HG02678 (cell line): ENCODE results near the gene ANGPTL2.

Experiments used
- ATAC-seq: cut with Tn5 transposase; IDR thresholded peaks from one replicate; pipeline ENCODE4 v1.9.1; 2021; ENCODE audit warnings: mild to moderate bottlenecking, moderate library complexity; ENCODE audit not compliant: unreplicated experiment

ANGPTL2 gene

GRCh38 chr9:127137640-127138360, 15.4 kb upstream of the ANGPTL2 start:
- ATAC-seq, result no peak

DNA sequence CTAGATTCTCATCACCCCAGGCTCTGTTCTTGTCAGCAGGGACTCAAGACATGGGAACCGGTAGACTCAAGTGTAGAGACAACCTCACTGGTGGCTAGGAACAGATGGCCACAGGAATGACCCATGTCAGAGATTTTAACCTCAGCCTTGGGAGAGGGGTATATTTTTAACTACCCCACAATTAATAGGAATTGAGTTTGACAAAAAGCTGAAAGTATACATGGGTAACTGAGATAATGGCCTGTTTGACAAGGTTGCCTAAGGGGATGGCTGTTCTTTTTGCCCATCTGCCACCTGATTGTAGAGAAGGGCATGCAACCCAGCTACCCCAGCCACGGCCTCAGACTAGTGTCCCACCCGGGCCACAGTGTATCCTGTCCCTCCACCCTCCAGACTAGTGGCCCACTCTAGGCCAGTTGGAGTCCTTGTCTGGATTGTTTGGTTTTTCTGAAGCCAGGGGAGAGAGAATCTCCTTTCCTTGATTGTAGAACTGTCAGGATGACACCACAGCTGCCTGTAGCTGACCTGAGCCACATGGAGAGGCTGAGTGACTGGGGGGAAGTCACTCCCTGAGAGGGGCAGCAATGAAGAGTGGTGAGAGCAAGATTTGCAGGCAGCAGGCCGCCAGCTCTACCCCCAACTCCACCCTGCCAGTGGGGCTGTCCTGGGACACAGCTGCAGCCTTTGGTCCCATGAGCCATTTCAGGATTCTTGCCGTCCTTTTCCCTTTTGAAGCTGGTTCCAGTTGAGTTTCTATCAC, 14.6 kb upstream of the ANGPTL2 start:
- ATAC-seq, result no peak

DNA sequence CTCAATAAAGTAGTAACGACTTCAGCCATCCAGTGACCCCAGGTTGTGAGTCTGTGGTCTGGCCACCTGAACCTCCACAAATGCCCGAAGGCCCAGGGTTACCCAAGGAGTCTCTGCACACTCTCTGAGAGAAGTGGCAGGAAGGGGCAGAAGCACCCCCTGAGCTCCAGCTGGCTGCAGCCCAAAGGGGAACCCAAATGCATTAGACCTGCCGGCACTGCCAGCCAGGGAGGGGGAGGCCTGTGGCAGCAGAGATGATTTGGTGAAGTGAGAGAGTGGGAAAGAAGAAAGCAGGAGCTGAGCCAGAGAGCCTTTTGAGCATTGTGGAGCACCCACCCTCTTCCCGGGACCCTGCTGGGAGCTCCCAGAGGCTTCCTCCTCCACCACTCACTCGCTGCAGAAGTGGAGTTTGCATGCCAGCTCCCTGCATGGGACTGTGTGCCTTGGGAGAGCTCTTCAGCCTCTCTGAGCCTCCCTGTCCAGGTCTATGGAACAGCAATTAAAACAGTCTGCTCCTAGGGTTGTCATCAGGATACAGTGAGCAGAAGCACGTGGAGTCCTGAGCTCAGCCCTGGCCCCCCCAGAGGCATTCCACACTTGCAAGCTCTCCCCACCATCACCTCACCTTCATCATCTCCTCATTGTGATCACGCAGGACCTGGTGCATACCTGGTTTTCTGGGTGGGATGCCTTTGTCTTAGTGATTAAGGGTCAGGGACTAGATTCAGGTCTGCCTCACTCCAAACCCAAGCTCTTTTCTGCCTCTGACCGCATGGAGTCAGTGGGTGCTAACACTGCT, 13.8 kb upstream of the ANGPTL2 start:
- no peak for ATAC-seq

- no peak for ATAC-seq
These were observed 12.8 kb upstream of the ANGPTL2 start for GRCh38 chr9:127135056-127135745.

DNA sequence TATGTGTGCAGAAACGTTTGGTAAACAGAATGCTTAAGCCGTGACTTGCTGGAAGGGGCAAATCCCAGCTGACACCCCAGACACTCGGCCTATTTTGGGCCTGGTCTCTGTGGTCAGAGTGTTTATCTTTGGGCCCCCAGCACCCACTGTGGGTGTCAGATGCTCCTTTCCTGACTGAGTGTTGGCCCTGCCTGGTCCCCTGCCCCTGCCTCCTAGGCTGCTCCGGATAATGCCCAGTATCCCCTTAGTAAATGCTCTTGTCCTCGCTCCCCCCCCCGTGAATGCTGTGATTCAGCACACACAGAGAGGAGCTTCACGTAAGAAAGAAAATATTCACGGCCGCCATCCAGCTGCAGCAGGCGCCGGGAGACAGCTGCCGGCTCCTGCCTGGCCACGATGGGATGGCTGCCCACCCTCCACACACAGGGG, 11.3 kb upstream of the ANGPTL2 start:
- no peak for ATAC-seq

- ATAC-seq, result no peak
These were observed 10.6 kb upstream of the ANGPTL2 start for GRCh38 chr9:127132921-127133647.

- no peak for ATAC-seq
These were observed 9.9 kb upstream of the ANGPTL2 start for GRCh38 chr9:127132375-127132774.

GRCh38 chr9:127131871-127132270, 9.4 kb upstream of the ANGPTL2 start:
- ATAC-seq, result no peak

- no peak for ATAC-seq
These were observed 8.5 kb upstream of the ANGPTL2 start for GRCh38 chr9:127130661-127131538.

DNA sequence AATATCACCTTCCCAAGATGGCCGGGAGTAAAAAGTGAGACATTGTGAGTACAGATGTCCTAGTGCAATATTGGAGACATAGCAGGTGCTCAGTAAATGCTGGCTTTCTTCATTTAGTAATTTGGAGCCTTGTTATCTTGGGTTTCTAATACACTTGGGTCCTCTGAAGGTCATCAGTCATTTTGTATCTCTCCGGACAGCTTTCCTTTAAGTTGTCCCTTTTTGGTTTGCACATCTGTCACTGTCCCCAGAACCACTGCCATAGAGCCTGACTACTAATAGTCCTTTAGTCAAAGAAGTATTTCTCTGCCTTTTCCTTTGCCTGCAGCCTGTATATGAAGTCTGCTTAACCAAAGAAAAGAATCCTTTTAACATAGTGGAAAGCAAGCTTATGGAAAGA, 7.8 kb upstream of the ANGPTL2 start:
- ATAC-seq, result no peak

- no peak for ATAC-seq
These were observed 7.3 kb upstream of the ANGPTL2 start for GRCh38 chr9:127129718-127130085.

- ATAC-seq, result no peak
These were observed 6.8 kb upstream of the ANGPTL2 start for GRCh38 chr9:127129073-127129717.

DNA sequence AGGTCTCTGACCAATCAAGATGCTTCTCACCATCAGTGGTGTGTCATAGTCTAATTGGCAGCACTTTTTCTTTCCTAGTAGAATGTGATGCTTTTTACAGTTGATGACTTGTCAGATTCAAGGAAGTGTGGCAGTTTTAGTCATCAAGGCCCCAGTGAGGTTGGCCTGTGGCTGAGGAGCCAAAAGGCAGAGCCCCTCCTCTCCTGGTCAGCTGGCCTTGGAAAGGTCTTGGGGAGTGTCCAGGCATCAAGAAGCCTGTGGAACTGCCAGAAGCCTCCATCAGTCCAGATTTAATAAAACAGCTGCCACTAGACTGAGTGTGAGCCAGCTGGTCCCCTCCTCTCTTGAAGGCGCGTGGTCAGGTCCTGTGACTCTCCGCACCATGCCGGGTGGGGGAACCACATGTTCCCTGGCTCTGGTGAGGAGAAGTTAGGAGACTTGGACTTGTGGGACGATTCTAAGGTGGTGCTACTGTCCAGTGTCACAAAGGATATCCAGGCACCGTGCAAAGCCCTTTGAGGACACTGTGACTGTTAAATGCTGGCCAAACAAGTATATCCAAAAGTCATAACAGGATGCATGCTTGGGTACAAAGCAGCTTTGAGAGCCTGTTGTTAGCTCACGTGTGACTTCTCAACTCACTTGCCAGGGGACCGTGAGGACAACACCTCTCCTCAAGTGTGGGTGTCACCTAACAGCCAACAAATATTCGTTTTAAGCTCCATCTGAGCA, 6.1 kb upstream of the ANGPTL2 start:
- ATAC-seq, result no peak

DNA sequence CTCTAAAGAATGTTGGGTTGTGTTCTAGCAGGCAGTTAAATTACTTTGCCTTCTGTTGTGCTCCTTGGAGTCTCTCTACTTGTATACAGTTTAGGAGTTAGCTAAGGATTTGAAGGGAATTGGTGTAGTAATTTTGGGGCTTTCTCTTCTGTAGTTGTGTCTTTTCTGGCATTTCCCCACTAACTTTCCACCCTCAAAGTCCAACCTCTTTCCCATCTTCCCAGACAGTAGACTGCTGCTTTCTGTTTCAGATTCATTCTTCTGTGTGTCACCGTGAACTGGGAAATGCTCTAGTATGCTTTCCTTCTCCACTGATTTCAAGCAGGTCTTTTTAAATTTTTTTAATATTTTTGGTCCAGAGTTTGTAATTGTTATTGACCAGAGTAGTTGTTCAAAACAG, 4.5 kb upstream of the ANGPTL2 start:
- ATAC-seq, result no peak

- ATAC-seq, result no peak
These were observed 2.4 kb upstream of the ANGPTL2 start for GRCh38 chr9:127124792-127125191.

DNA sequence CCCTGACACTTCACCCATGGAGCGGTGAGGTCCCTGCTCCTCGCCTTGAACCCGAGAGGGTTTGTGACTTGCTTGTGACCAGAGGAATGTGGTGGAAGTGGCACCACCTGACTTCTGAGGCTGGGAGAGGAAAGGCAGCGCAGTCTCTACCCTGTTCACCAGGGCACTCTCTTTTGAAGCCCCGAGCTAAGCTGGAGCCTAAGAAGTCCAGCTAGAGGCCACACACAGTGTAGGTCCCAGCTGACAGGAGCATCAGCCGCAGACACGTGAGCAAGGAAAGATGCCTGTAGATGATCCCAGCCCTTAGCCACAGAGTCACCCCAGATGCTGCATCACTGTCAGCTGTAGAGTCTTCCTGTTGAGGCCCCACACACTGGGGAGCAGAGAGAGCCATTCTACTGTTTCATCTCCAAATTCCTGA, 1.7 kb upstream of the ANGPTL2 start:
- no peak for ATAC-seq

GRCh38 chr9:127123064-127123890, 842 bp upstream of the ANGPTL2 start:
- ATAC-seq, result no peak
